ENCODE data around the gene HMMR.

GRCh38 chr5:163506095-163506457, 45.6 kb downstream of the HMMR start:
- TF ChIP-seq EZH2 (IDR thresholded peaks at IDR 0.05; ENCODE audit: low read length) (no peak), CTCF (optimal IDR thresholded peaks at IDR 0.05 in 1 of 3, IDR thresholded peaks at IDR 0.05 in 1 of 3, conservative IDR thresholded peaks at IDR 0.05 in 1 of 3; ENCODE audit: extremely low read depth in 1 of 3, insufficient read depth in 2 of 3, low read length in 3 of 3) (no peak)
